Inflammatory macrophage (primary cell): Measurements from ENCODE around the gene CCDC127.
"Not testable (repeated sequence)": the region's sequence is repeated elsewhere in the genome, so short reads cannot be mapped to it uniquely, and the experiment has no call there.

Source experiments
- DNase-seq, 2 donors: peaks; one replicate each; pipeline ENCODE4 v3.0.0-alpha.2; 2020 to 2022
- total RNA-seq, 18 experiments: gene quantifications; one replicate each; lab custom pipeline; 2026; ENCODE audit warnings: mixed read lengths in 6 of 18, inconsistent platforms in 2 of 18; lab: John Stamatoyannopoulos, UW

CCDC127 gene
- total RNA-seq, result 5.3 to 26.7 (median 15.4) reads per million in 18 experiments

GRCh38 chr5:217494-218456 lies at the start of gene CCDC127, which contains the start of gene SDHA:
CCDC127 (minus strand) TSS chr5:218153; CDS start chr5:216849, 1,304 bp downstream.
SDHA (plus strand) TSS chr5:218320; CDS start chr5:218356, 36 bp downstream.
- DNase-seq, result peak; percentile 96

GRCh38 chr5:267716-268115 lies 49.8 kb upstream of the CCDC127 start:
- no peak for DNase-seq

- DNase-seq, result not testable (repeated sequence)
These were observed 48.5 kb upstream of the CCDC127 start for GRCh38 chr5:266311-267026.

- DNase-seq, result no peak
These were observed 46.4 kb upstream of the CCDC127 start for GRCh38 chr5:264338-264737.

- DNase-seq, result not testable (repeated sequence)
These were observed 45.5 kb upstream of the CCDC127 start for GRCh38 chr5:263275-263974.

- no peak for DNase-seq
These were observed 39.2 kb upstream of the CCDC127 start for GRCh38 chr5:257148-257547.

- DNase-seq, result not testable (repeated sequence)
These were observed 38.4 kb upstream of the CCDC127 start for GRCh38 chr5:256347-256746.

GRCh38 chr5:255116-255515 lies 37.2 kb upstream of the CCDC127 start:
- not testable (repeated sequence) for DNase-seq

- not testable (repeated sequence) for DNase-seq
These were observed 36.4 kb upstream of the CCDC127 start for GRCh38 chr5:254322-254721.

GRCh38 chr5:252546-252945 lies 34.6 kb upstream of the CCDC127 start:
- DNase-seq, result no peak

GRCh38 chr5:251975-252374 lies 34.0 kb upstream of the CCDC127 start:
- DNase-seq, result not testable (repeated sequence)

GRCh38 chr5:251538-251937 lies 33.6 kb upstream of the CCDC127 start:
- DNase-seq, result not testable (repeated sequence)

GRCh38 chr5:251016-251415 lies 33.1 kb upstream of the CCDC127 start:
- DNase-seq, result not testable (repeated sequence)

- not testable (repeated sequence) for DNase-seq
These were observed 32.4 kb upstream of the CCDC127 start for GRCh38 chr5:250396-250795.

- not testable (repeated sequence) for DNase-seq
These were observed 27.8 kb upstream of the CCDC127 start for GRCh38 chr5:245717-246116.

GRCh38 chr5:243683-244367 lies 25.9 kb upstream of the CCDC127 start:
- not testable (repeated sequence) for DNase-seq

- peak in 1 of 2 donors; percentile 20 for DNase-seq
These were observed 23.2 kb upstream of the CCDC127 start for GRCh38 chr5:241045-241669.

- DNase-seq, result not testable (repeated sequence)
These were observed 22.6 kb upstream of the CCDC127 start for GRCh38 chr5:240550-240949.

GRCh38 chr5:237931-238330 lies 20.0 kb upstream of the CCDC127 start:
- DNase-seq, result not testable (repeated sequence)

GRCh38 chr5:235527-235926 lies 17.6 kb upstream of the CCDC127 start:
- not testable (repeated sequence) for DNase-seq

- DNase-seq, result no peak
These were observed 16.5 kb upstream of the CCDC127 start for GRCh38 chr5:234450-234849.
